Activated CD4-positive, CD25-positive, alpha-beta regulatory T cell (primary cell): Measurements from ENCODE around the gene NPSR1.
"Not testable (repeated sequence)": the region's sequence is repeated elsewhere in the genome, so short reads cannot be mapped to it uniquely, and the experiment has no call there.

Experiments
- DNase-seq, 4 experiments: peaks; one replicate each; lab custom pipeline; 2025; lab: John Stamatoyannopoulos, UW

The NPSR1 gene

DNA sequence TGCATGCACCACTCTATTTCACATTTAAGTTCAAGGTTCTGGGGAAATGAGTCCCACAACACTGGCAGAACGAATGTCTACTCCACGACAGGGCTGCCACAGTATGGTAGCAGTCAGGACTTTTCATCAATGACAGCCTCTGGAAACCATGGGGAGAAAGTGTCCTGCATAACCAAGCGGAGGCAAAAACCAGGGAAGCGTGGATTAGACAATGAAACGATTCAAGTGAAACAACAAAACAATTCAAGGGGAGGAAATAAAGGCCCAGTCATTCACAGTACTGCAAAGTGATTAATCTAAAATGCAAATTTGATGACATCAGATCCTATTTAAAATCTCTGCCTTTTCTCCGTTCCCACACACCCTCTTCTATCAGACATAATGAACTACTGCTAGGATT lies 211.0 kb downstream of the NPSR1 start:
- DNase-seq = no peak

DNA sequence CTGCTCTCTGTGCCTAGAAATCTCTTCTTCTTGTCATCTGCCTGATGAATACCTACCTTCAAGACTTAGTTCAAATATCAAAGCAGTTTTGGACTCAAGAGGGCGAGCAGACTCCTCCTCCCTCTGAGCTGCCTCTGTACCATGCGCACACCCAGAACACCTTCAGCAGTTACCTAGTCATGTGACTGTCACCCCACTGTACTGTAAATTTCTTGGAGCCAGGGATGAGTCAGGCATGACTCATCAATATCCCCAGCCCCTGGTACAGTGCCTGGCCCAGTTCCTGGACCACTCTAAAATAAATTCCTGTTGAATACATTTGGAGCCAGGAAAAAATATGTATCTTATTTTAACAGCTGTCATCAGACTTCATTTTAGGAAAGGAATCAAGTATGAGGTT lies 212.0 kb downstream of the NPSR1 start:
- not testable (repeated sequence) for DNase-seq

DNA sequence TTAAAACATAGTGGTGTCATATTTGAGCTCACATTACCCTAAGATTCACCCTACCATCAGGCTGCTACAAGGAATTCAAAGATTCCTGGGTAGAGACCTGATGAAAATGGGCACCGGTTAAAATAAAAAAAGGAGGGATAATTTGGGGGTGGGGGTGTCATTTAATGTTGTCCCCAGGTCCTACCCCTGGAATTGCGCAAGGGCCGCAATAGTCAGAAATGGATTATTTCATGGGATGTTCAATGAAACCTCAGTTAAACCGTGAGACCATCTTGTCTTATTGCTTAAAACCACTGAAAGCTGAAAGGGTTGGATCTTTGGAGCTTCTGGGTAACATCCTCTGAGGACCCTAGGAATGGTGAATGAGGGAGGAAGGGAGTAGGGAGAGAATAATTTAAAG lies 216.3 kb downstream of the NPSR1 start:
- not testable (repeated sequence) for DNase-seq

DNA sequence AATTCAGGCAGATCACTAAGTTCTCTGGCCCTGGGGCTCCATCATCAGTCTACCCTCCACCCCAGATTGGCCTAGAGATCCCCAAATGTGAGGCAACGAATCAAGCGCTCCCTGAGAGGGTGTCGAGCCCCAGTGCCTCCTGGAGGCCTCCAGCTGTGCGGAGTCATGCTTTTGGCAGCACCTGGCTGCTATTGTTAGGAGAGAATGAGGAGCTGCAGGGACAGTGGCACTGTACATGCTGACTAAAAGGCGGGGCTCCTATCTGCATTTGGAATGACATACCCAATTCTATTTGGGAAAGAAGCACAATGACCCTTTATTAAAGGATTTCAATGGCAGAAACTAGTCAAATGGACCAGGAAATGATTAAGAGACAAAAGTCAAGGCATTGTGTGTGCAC lies 217.5 kb downstream of the NPSR1 start:
- DNase-seq = no peak

DNA sequence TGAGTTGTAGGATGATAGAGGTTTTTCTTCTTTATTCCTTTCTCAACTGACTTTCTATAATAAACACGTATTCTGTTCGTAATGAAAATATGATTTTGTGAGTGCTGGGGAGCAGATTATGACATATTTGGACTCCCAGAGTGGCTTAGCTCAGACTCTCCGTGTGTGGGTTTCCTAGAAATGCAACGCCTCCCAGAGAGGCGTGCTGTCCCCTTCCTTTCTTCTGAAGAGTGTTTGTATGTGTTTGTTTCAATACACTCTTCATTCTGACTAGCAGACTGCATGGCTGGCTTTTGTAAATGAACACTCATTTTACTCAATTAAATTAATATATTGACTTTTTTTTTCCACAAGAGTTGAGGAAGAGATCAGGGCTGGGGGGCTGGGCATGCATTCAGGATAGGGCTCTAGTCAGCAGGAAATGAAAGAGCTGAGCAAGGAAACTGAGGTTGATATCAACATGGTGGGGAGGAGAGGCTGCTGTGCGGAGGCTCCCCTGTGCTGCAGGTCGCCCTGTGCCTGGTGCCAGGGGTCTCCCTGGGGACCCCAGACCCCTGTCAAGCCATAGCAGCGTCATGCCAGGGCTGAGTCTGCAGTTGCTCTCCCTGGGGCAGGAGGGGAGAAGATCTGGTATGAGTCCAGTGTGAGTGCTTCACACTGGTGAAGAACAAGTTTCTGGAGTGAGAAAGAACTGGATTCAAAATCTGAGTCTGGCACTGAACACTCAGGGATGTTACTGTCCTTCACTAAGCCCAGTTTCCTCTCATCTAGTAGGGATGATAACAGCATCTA lies 221.1 kb downstream of the NPSR1 start:
- DNase-seq = not testable (repeated sequence)

DNA sequence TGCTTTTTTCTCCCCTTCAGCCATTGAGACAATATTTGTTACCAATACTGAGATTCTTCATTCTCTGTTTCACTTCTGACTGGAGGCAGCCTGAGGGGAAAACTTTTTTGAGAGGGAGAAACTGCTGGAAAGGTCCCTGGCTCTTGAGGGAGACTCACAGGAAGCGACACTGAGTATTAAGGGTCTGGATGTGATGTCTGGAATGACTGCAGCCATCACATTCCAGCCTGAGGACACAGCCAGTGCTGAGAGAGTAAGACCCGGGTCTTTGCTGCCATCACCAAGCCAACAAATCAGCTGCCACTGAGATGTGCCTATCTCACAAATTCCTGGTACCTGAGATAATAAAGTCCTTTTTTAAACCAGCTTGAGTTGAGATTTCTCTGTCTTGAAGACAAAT lies 221.9 kb downstream of the NPSR1 start:
- no peak for DNase-seq

DNA sequence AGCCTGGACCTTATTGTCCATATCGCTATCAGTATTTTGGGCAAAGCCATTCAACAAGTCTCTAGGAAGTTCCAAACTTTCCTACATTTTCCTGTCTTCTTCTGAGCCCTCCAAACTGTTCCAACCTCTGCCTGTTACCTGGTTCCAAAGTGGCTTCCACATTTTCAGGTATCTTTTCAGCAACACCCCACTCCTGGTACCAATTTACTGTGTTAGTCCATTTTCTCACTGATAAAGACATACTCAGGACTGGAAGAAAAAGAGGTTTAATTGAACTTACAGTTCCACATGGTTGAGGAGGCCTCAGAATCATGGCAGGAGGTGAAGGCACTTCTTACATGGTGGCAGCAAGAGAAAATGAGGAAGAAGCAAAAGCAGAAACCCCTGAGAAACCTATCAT lies 225.8 kb downstream of the NPSR1 start:
- DNase-seq = not testable (repeated sequence)

DNA sequence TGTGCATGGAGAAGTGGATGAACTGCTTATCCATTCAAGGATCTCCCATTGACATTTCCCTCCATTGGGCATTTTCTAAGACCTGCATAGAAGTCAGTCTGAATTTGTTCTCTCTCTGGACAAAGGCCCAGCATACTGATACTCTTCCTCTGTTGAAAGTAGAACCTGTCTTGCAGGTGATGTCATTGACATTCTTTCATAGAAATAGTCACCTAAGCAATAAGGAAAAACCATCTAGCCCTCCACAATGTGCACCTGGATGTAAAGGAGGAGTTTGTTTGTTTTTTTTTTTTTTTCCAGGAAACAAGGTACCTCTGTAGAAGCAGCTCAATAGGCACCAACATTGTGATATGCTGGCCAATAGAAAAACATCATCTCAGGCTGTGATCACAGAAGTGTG lies 228.8 kb downstream of the NPSR1 start:
- DNase-seq = no peak

DNA sequence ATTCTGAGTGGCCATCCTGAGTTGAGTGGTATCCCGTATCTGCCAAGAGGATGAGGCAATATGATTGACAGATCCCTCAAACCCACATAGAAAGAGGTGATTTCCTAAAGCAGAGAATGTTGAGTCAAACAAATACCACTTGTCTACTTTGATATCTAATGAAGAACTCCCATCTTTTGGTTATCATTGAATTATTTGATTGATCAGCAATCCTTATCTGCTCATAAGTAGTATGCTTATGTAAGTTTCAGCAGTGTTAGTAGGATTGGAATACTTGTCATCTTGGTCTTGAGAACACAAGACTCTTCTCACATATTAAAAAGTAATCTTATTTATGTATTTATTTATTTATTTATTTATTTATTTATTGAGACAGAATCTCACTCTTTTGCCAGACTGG lies 231.9 kb downstream of the NPSR1 start:
- DNase-seq = no peak

DNA sequence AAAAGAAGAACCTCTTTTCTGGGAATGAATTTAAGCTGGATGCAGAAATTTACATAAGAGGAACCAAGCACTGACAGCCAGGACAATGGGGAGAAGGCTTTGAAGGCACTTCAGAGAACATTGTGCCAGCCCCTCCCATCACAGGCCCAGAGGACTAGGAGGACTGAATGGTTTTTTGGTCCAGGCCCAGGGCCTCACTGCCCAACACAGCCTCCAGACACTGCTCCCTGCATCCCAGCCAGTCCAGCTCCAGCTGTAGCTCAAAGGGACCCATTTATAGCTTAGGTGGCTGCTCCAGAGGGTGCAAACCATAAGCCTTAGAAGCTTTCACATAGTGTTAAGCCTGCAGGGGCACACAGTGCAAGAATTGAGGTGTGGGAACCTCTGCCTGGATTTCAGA lies 237.2 kb downstream of the NPSR1 start:
- DNase-seq = no peak
